CD14-positive monocyte (primary cell): ENCODE data around the gene RFX7. TPM values are rescaled to one million over a fixed set of nuclear protein-coding genes. Genes with fewer than 3 reads are reported as not detected.
"Not testable (repeated sequence)": the region's sequence is repeated elsewhere in the genome, so short reads cannot be mapped to it uniquely, and the experiment has no call there.

ENCODE experiments used
- DNase-seq, 3 donors: peaks; one replicate each; pipeline ENCODE4 v3.0.0-alpha.2; 2011 to 2022
- H2AFZ ChIP-seq: 2 replicates; pipeline ENCODE4 v1.6.0; 2012; ENCODE audit warnings: mild to moderate bottlenecking, low read depth, low read length, inconsistent platforms; ENCODE audit not compliant: insufficient read depth, poor library complexity, severe bottlenecking
- H3K27ac ChIP-seq, 2 donors: 1 replicate in 1 of 2; 2 replicates in 1 of 2; pipeline ENCODE4 v1.5.1; 2012 to 2013; ENCODE audit warnings: low read length in 2 of 2, control low read depth in 1 of 2, inconsistent platforms in 1 of 2, low read depth in 1 of 2, mild to moderate bottlenecking in 1 of 2
- H3K27me3 ChIP-seq, 2 donors: one replicate each; pipeline versions ENCODE4 v1.6.0 to v1.6.1; 2011 to 2013; ENCODE audit warnings: low read length in 2 of 2; ENCODE audit not compliant: control insufficient read depth in 2 of 2, insufficient read depth in 2 of 2
- H3K36me3 ChIP-seq, 2 donors: replicated peaks in 1 of 2; 1 replicate in 1 of 2; 2 replicates in 1 of 2; pipeline versions ENCODE4 v1.5.1 to v1.6.1; 2012 to 2013; ENCODE audit warnings: low read length in 2 of 2, control low read depth in 1 of 2, inconsistent platforms in 1 of 2, mild to moderate bottlenecking in 1 of 2; ENCODE audit not compliant: insufficient read depth in 2 of 2, control insufficient read depth in 1 of 2
- H3K4me1 ChIP-seq, 2 donors: 1 replicate in 1 of 2; 2 replicates in 1 of 2; pipeline versions ENCODE4 v1.5.1 to v1.6.1; 2012 to 2013; ENCODE audit warnings: low read length in 2 of 2, control low read depth in 1 of 2, inconsistent platforms in 1 of 2, mild to moderate bottlenecking in 1 of 2, moderate library complexity in 1 of 2; ENCODE audit not compliant: insufficient read depth in 2 of 2, control insufficient read depth in 1 of 2
- H3K4me2 ChIP-seq: replicated peaks from 2 replicates; pipeline ENCODE3; 2012; ENCODE audit warnings: low read length, moderate library complexity, mild to moderate bottlenecking; ENCODE audit not compliant: poor library complexity, severe bottlenecking; ENCODE audit errors: extremely low read depth
- H3K4me3 ChIP-seq, 3 experiments: fragments of 200-600 bp in 1 of 3; sonication (generic) in 1 of 3; replicated peaks in 1 of 3; 1 replicate in 2 of 3; 2 replicates in 1 of 3; pipeline ENCODE4 v1.5.1; 2011 to 2013; ENCODE audit warnings: low read length in 3 of 3, mild to moderate bottlenecking in 3 of 3, control low read depth in 2 of 3, low read depth in 2 of 3, inconsistent platforms in 1 of 3, moderate library complexity in 1 of 3
- H3K79me2 ChIP-seq: 2 replicates; pipeline ENCODE4 v1.6.0; 2012; ENCODE audit warnings: mild to moderate bottlenecking, control low read depth, inconsistent platforms, low read length, moderate library complexity; ENCODE audit not compliant: insufficient read depth
- H3K9ac ChIP-seq: 2 replicates; pipeline ENCODE4 v1.6.0; 2017; ENCODE audit warnings: low read length, mild to moderate bottlenecking; ENCODE audit not compliant: insufficient read depth, poor library complexity, severe bottlenecking
- H3K9me3 ChIP-seq, 2 donors: replicated peaks in 1 of 2; 1 replicate in 1 of 2; 2 replicates in 1 of 2; pipeline versions ENCODE4 v1.5.1 to v1.6.1; 2012 to 2013; ENCODE audit warnings: low read length in 2 of 2, control low read depth in 1 of 2; ENCODE audit not compliant: control insufficient read depth in 1 of 2, insufficient read depth in 1 of 2
- H4K20me1 ChIP-seq: 2 replicates; pipeline ENCODE4 v1.6.0; 2012; ENCODE audit warnings: mild to moderate bottlenecking, low read length, control low read depth, moderate library complexity; ENCODE audit not compliant: insufficient read depth
- H3K27ac Mint-ChIP-seq, 7 donors: one replicate each; pipeline ENCODE4 v1.8.0; 2020; ENCODE audit warnings: mild to moderate bottlenecking in 7 of 7, mixed read lengths in 7 of 7, moderate library complexity in 6 of 7, inconsistent platforms in 2 of 7
- H3K27me3 Mint-ChIP-seq, 3 donors: one replicate each; pipeline ENCODE4 v1.8.0; 2021 to 2022; ENCODE audit warnings: low read depth in 3 of 3, mild to moderate bottlenecking in 3 of 3, mixed read lengths in 3 of 3, moderate library complexity in 3 of 3, inconsistent platforms in 1 of 3
- H3K36me3 Mint-ChIP-seq, 2 donors: one replicate each; pipeline ENCODE4 v1.8.0; 2020; ENCODE audit warnings: mixed read lengths in 2 of 2, inconsistent platforms in 1 of 2, mild to moderate bottlenecking in 1 of 2
- H3K4me1 Mint-ChIP-seq: one replicate; pipeline ENCODE4 v1.8.0; 2020; ENCODE audit warnings: mild to moderate bottlenecking, mixed read lengths
- H3K4me3 Mint-ChIP-seq, 2 donors: one replicate each; pipeline ENCODE4 v1.8.0; 2020; ENCODE audit warnings: mild to moderate bottlenecking in 2 of 2, mixed read lengths in 2 of 2, moderate library complexity in 1 of 2
- H3K9me3 Mint-ChIP-seq, 7 donors: one replicate each; pipeline ENCODE4 v1.8.0; 2020 to 2022; ENCODE audit warnings: mixed read lengths in 7 of 7, mild to moderate bottlenecking in 6 of 7, moderate library complexity in 6 of 7, inconsistent platforms in 2 of 7
- CTCF ChIP-seq: fragments of 200-600 bp; IDR thresholded peaks from one replicate; pipeline ENCODE4 v1.8.0; 2022; ENCODE audit warnings: antibody characterized with exemption, mild to moderate bottlenecking
- WGBS: methylation state at CpG from one replicate; pipeline ENCODE4 v1.1.5; 2013; ENCODE audit warnings: missing lambda C conversion rate; ENCODE audit not compliant: insufficient coverage; 5-methylcytosine and 5-hydroxymethylcytosine counted together
- intact Hi-C, 2 donors: fragments of 100-400 bp; cut with micrococcal nuclease; formaldehyde crosslinking; loops; one replicate each; pipeline versions ENCODE4 v1.15.0 to v1.15.1; 2023
- polyA plus RNA-seq, 3 donors: library from polyadenylated mRNA; depleted of rRNA in 1 of 3; unstranded in 2 of 3; stranded (reverse) in 1 of 3; fragments of 300-500 nt in 2 of 3; fragments of >200 nt in 1 of 3; fragmentation: Illumina TruSeq in 2 of 3; gene quantifications; 1 replicate in 2 of 3; 2 replicates in 1 of 3; pipeline ENCODE4 v1.2.3, GENCODE V29; 2012 to 2021

The RFX7 gene
- polyA plus RNA-seq, 3 donors: 1.0 to 2.9 (median 1.2) TPM

DNA sequence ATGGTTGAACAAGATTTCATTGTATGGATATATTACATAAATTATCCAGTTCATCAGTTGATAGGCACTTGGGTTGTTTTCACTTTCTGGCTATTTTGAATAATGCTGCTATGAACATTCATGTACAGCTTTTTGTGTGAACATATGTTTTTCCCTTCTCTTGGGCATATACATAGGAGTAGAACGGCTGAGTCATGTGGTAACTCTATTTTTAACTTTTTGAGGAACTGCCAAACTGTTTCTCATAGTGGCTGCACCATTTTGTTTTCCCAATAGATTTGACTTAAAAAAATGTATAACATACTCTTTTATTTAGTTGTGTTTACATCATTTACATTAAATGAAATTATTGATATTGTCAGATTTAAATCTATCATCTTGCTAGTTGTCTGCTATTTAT is 28.8 kb upstream of the RFX7 start:
- Histone ChIP-seq H3K36me3 (no peaks in the 10 kb centered on the region), H3K4me2 (no peak overlapping the region), H3K27me3 (no peaks in the 10 kb centered on the region), H2AFZ (no peak overlapping the region), H3K9me3 (peaks cover 0 to 7% of the 10 kb centered on the region in 2 donors), H3K27ac (no peak overlapping the region), H4K20me1 (no peaks in the 10 kb centered on the region), H3K4me3 (no peak overlapping the region), H3K4me1 (no peaks in the 10 kb centered on the region), H3K79me2 (no peaks in the 10 kb centered on the region), H3K9ac (no peak overlapping the region)
- no CpG with 5 or more reads among the region's 1 CpG for WGBS
- Mint-ChIP-seq H3K4me1 (peaks cover 2% of the 10 kb centered on the region), H3K27me3 (peaks cover 0 to 2% (median 0%) of the 10 kb centered on the region in 3 donors), H3K9me3 (peaks cover 16 to 62% (median 34%) of the 10 kb centered on the region in 7 donors), H3K36me3 (peaks cover 0 to 3% of the 10 kb centered on the region in 2 donors), H3K27ac (no peak overlapping the region), H3K4me3 (no peak overlapping the region)
- no peak for DNase-seq
- intact Hi-C loops: no loop called here
- no peak for TF ChIP-seq CTCF

DNA sequence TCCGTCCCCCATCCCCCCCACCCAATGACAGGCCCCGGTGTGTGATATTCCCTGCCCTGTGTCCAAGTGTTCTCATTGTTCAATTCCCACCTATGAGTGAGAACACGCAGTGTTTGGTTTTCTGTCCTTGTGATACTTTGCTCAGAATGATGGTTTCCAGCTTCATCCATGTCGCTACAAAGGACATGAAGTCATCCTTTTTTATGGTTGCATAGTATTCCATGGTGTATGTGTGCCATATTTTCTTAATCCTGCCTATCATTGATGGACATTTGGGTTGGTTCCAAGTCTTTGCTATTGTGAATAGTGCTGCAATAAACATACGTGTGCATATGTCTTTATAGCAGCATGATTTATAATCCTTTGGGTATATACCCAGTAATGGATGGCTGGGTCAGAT is 22.8 kb upstream of the RFX7 start:
- H3K4me1 Mint-ChIP-seq, H3K27ac Mint-ChIP-seq, H3K27ac ChIP-seq, H3K36me3 ChIP-seq, H3K27me3 Mint-ChIP-seq, H3K4me3 Mint-ChIP-seq, H3K79me2 ChIP-seq, DNase-seq, H4K20me1 ChIP-seq, H3K9ac ChIP-seq, H2AFZ ChIP-seq, H3K27me3 ChIP-seq, intact Hi-C loops, H3K4me3 ChIP-seq, H3K9me3 ChIP-seq, H3K36me3 Mint-ChIP-seq, H3K4me1 ChIP-seq, H3K4me2 ChIP-seq: not testable (repeated sequence)
- 100% methylated on average over 3 of the region's 5 CpGs for WGBS
- peaks cover 7 to 30% (median 21%) of the 10 kb centered on the region in 7 donors for H3K9me3 Mint-ChIP-seq
